GM12878 (cell line): ENCODE results near the gene LRRC7. TPM values are rescaled to one million over a fixed set of nuclear protein-coding genes. Genes with fewer than 3 reads are reported as not detected.

Experiments used
- ATAC-seq: fragments of 200-7000 bp; cut with Tn5 transposase; 3 replicates; pipeline ENCODE4 v1.9.1; 2020; ENCODE audit warnings: mild to moderate bottlenecking, moderate library complexity
- BruUV-seq: library from RNA; stranded (reverse); fragments of 400-500 nt; replicated peaks from 2 replicates; lab custom pipeline; 2021; lab: Mats Ljungman, UMichigan
- CTCF ChIA-PET: fragments of 300-600 bp; sonication (Branson Sonifier 250); formaldehyde crosslinking; extraction: SDS; loops from one replicate; lab custom pipeline; 2021; ENCODE audit warnings: inconsistent platforms; lab: Yijun Ruan, JAX
- POLR2A ChIA-PET: fragments of 350-600 bp; formaldehyde crosslinking; extraction: SDS; loops from one replicate; lab custom pipeline; 2021; ENCODE audit warnings: inconsistent platforms; lab: Charles Lee
- RAD21 ChIA-PET: fragments of 300-600 bp; sonication (Branson Sonifier 250); formaldehyde crosslinking; loops from one replicate; lab custom pipeline; 2023; ENCODE audit warnings: antibody characterized with exemption; ENCODE audit not compliant: unreplicated experiment; lab: Charles Lee
- SMC1A ChIA-PET: fragments of 300-600 bp; sonication (Branson Sonifier 250); formaldehyde crosslinking; loops from one replicate; lab custom pipeline; 2023; ENCODE audit not compliant: unreplicated experiment, uncharacterized antibody; lab: Charles Lee
- DNase-seq: peaks from one replicate; pipeline ENCODE4 v3.0.0-alpha.2; 2011; ENCODE audit warnings: low read depth, low spot score
- FAIRE-seq: peaks from 3 replicates; lab custom pipeline; 2011; peaks lifted over from hg19 to GRCh38; lab: Jason Lieb, UNC
- H2AFZ ChIP-seq: 2 replicates; pipeline ENCODE4 v1.6.0; 2011; ENCODE audit warnings: low read depth, low read length, control low read depth; ENCODE audit not compliant: control insufficient read depth
- H3K27ac ChIP-seq: 2 replicates; pipeline ENCODE4 v1.5.1; 2011; ENCODE audit warnings: control low read depth; ENCODE audit not compliant: control insufficient read depth, insufficient read depth
- H3K27me3 ChIP-seq, 2 experiments: replicated peaks in 1 of 2; 2 replicates each; pipeline versions ENCODE4 v1.6.0 to v1.6.1; 2011; ENCODE audit warnings: low read length in 1 of 2; ENCODE audit not compliant: control insufficient read depth in 2 of 2, insufficient read depth in 2 of 2
- H3K36me3 ChIP-seq, 2 experiments: 2 replicates each; pipeline ENCODE4 v1.5.1; 2011; ENCODE audit warnings: low read length in 1 of 2; ENCODE audit not compliant: control insufficient read depth in 2 of 2, insufficient read depth in 2 of 2
- H3K4me1 ChIP-seq: 2 replicates; pipeline ENCODE4 v1.6.1; 2011; ENCODE audit warnings: mild to moderate bottlenecking, low read length, moderate library complexity, mixed read lengths; ENCODE audit not compliant: control insufficient read depth, insufficient read depth
- H3K4me2 ChIP-seq: 2 replicates; pipeline ENCODE4 v1.6.0; 2011; ENCODE audit warnings: control low read depth; ENCODE audit not compliant: control insufficient read depth, insufficient read depth
- H3K4me3 ChIP-seq: fragments of 200-600 bp; sonication (generic); 2 replicates; pipeline ENCODE4 v1.5.1; 2016
- H3K79me2 ChIP-seq: 2 replicates; pipeline ENCODE4 v1.6.0; 2011; ENCODE audit warnings: low read length; ENCODE audit not compliant: control insufficient read depth, insufficient read depth
- H3K9ac ChIP-seq: 2 replicates; pipeline ENCODE4 v1.8.0; 2011; ENCODE audit warnings: low read length, control low read depth, mixed read lengths; ENCODE audit not compliant: control insufficient read depth, insufficient read depth
- H3K9me3 ChIP-seq: replicated peaks from 3 replicates; pipeline ENCODE4 v1.5.1; 2011; ENCODE audit warnings: mild to moderate bottlenecking, low read length; ENCODE audit not compliant: control insufficient read depth, insufficient read depth
- H4K20me1 ChIP-seq: 2 replicates; pipeline ENCODE4 v1.6.0; 2011; ENCODE audit not compliant: control insufficient read depth, insufficient read depth
- ASH2L ChIP-seq: fragments of 300-600, 200-600 bp; sonication (generic); IDR thresholded peaks from 2 replicates; pipeline ENCODE4 v1.6.1; 2017; ENCODE audit warnings: low read depth, mild to moderate bottlenecking, borderline replicate concordance
- BCL11A ChIP-seq: IDR thresholded peaks from 2 replicates; pipeline ENCODE4 v1.6.1; 2011; ENCODE audit warnings: low read depth, low read length
- CBX3 ChIP-seq: fragments of 200-600 bp; sonication (generic); IDR thresholded peaks from 2 replicates; pipeline ENCODE4 v1.6.1; 2016; ENCODE audit warnings: low read depth, borderline replicate concordance
- CEBPB ChIP-seq, 2 experiments: fragments of 150-350 bp in 1 of 2; IDR thresholded peaks; 2 replicates each; pipeline ENCODE4 v1.6.1; 2012 to 2014; ENCODE audit warnings: low read depth in 2 of 2, low read length in 2 of 2, borderline replicate concordance in 1 of 2, inconsistent platforms in 1 of 2
- MTA3 ChIP-seq: IDR thresholded peaks from 2 replicates; pipeline ENCODE4 v1.6.1; 2012; ENCODE audit warnings: low read length, inconsistent platforms, borderline replicate concordance
- POU2F2 ChIP-seq: IDR thresholded peaks from 3 replicates; pipeline ENCODE4 v1.6.1; 2011; ENCODE audit warnings: low read depth, mild to moderate bottlenecking, low read length, borderline replicate concordance
- RB1 ChIP-seq: fragments of 450-650 bp; formaldehyde crosslinking; IDR thresholded peaks from 2 replicates; pipeline ENCODE4 v1.6.1; 2017; ENCODE audit warnings: mild to moderate bottlenecking, borderline replicate concordance
- SMAD5 ChIP-seq: IDR thresholded peaks from 2 replicates; pipeline ENCODE4 v1.6.1; 2016; ENCODE audit warnings: antibody characterized with exemption, low read depth
- STAT1 ChIP-seq: fragments of 450-650 bp; conservative IDR thresholded peaks from 2 replicates; pipeline ENCODE4 v1.6.1; 2014; ENCODE audit warnings: antibody characterized with exemption, mild to moderate bottlenecking
- SUPT20H ChIP-seq: IDR thresholded peaks from 2 replicates; pipeline ENCODE4 v1.6.1; 2011; ENCODE audit warnings: low read depth, mild to moderate bottlenecking, low read length, moderate library complexity, borderline replicate concordance; ENCODE audit not compliant: control insufficient read depth
- TAF1 ChIP-seq: IDR thresholded peaks from 2 replicates; pipeline ENCODE4 v1.6.1; 2011; ENCODE audit warnings: mild to moderate bottlenecking, low read depth, low read length, borderline replicate concordance
- YY1 ChIP-seq: IDR thresholded peaks from 2 replicates; pipeline ENCODE4 v1.6.1; 2011; ENCODE audit warnings: low read depth, mild to moderate bottlenecking, low read length
- ZSCAN29 ChIP-seq: fragments of 450-650 bp; IDR thresholded peaks from 2 replicates; pipeline ENCODE4 v1.6.1; 2017; ENCODE audit warnings: mild to moderate bottlenecking, moderate library complexity
- WGBS: methylation state at CpG from one replicate; pipeline ENCODE4 v1.1.6; 2016; ENCODE audit warnings: low lambda C conversion rate; ENCODE audit not compliant: insufficient replicate concordance, insufficient coverage; ENCODE audit errors: missing lambda C conversion rate; 5-methylcytosine and 5-hydroxymethylcytosine counted together
- in situ Hi-C: fragments of 300-500 bp; cut with MboI; formaldehyde crosslinking; loops from 9 replicates; pipeline ENCODE4 v1.14.3; 2018; ENCODE audit warnings: mixed read lengths
- intact Hi-C: fragments of 100-400 bp; cut with micrococcal nuclease; formaldehyde crosslinking; loops from one replicate; pipeline ENCODE4 v1.14.2; 2022; ENCODE audit not compliant: unreplicated experiment
- polyA plus RNA-seq, 11 experiments: library from polyadenylated mRNA; depleted of rRNA in 4 of 11; unstranded in 6 of 11; stranded (reverse) in 5 of 11; fragments of >200 nt; fragmentation: Nextera tagmentation in 4 of 11; fragmentation: Illumina TruSeq in 1 of 11; extraction: Ambion mirVana in 4 of 11; extraction: Trizol in 1 of 11; gene quantifications; 1 replicate in 1 of 11; 2 replicates in 10 of 11; pipeline versions ENCODE4 v1.2.1 to v1.2.3, GENCODE V29; 2011 to 2016; ENCODE audit warnings: inconsistent platforms in 2 of 11, missing spikeins in 2 of 11, low read depth in 1 of 11
- total RNA-seq, 4 experiments: library from RNA; depleted of rRNA in 3 of 4; stranded (reverse); fragments of >200 nt in 3 of 4; fragmentation: Illumina TruSeq in 1 of 4; extraction: Trizol in 1 of 4; gene quantifications; 2 replicates each; pipeline versions ENCODE4 v1.2.1 to v1.2.3, GENCODE V29; 2013 to 2021
- TF ChIP-seq, protein P1 (sequence below): IDR thresholded peaks from 2 replicates; pipeline ENCODE4 v1.6.1; 2012; ENCODE audit warnings: improper control_type of control experiment, low read depth, low read length; ENCODE audit not compliant: insufficient replicate concordance
- TF ChIP-seq, protein P2 (sequence below): IDR thresholded peaks from 2 replicates; pipeline ENCODE4 v1.6.1; 2011; ENCODE audit warnings: low read depth, low read length, improper control_type of control experiment, borderline replicate concordance

The LRRC7 gene
- total and polyA plus RNA-seq, 10 of the 15 experiments (the other 5 are each of a cell fraction or from before 2014, with no cell fraction given) = 0.05 to 1.4 (median 0.24) TPM; not detected in 5

DNA sequence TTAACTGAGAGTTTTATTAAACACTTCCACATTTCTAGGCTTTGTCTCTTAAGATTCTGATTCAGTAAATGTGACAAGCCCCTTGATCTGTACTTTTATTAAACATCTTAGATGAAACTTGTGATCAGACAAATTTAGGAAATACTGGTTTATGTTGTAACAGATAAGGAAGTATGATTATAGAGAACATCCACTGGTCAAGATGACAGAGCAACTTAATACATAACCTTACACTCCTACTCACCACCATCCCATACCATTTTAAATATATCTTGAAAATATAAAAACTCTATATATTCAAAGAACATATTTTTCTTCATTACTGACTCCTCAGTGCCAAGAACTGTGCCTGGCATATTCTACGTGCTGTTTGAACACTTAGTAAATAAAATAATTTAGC is 420.2 kb downstream of the LRRC7 start:
- WGBS = 0% methylated on average over 1 of the region's 1 CpG
- H4K20me1 ChIP-seq = no peaks in the 10 kb centered on the region
- ATAC-seq (no peak), DNase-seq (no peak), FAIRE-seq (no peak)
- no peak overlapping the region for H3K4me2 ChIP-seq
- SMC1A ChIA-PET = interaction anchor here (1.6 kb wide), 1 partner anchor 11 kb away, joined by 4 read pairs; no protein-coding TSS in a partner anchor
- H3K27ac ChIP-seq = no peak overlapping the region
- H2AFZ ChIP-seq = no peak overlapping the region
- CTCF ChIA-PET = interaction anchor here (1.7 kb wide), 1 partner anchor 116 kb away, joined by 3 read pairs; no protein-coding TSS in a partner anchor
- H3K79me2 ChIP-seq = no peaks in the 10 kb centered on the region
- RAD21 ChIA-PET = no interaction called here
- H3K9me3 ChIP-seq = no peaks in the 10 kb centered on the region
- POLR2A ChIA-PET = no interaction called here
- no TSS peak for BruUV-seq
- no peaks in the 10 kb centered on the region for H3K36me3 ChIP-seq
- no peak overlapping the region for H3K4me3 ChIP-seq
- H3K9ac ChIP-seq = no peak overlapping the region
- no peaks in the 10 kb centered on the region for H3K27me3 ChIP-seq
- TF ChIP-seq, protein P1, sequence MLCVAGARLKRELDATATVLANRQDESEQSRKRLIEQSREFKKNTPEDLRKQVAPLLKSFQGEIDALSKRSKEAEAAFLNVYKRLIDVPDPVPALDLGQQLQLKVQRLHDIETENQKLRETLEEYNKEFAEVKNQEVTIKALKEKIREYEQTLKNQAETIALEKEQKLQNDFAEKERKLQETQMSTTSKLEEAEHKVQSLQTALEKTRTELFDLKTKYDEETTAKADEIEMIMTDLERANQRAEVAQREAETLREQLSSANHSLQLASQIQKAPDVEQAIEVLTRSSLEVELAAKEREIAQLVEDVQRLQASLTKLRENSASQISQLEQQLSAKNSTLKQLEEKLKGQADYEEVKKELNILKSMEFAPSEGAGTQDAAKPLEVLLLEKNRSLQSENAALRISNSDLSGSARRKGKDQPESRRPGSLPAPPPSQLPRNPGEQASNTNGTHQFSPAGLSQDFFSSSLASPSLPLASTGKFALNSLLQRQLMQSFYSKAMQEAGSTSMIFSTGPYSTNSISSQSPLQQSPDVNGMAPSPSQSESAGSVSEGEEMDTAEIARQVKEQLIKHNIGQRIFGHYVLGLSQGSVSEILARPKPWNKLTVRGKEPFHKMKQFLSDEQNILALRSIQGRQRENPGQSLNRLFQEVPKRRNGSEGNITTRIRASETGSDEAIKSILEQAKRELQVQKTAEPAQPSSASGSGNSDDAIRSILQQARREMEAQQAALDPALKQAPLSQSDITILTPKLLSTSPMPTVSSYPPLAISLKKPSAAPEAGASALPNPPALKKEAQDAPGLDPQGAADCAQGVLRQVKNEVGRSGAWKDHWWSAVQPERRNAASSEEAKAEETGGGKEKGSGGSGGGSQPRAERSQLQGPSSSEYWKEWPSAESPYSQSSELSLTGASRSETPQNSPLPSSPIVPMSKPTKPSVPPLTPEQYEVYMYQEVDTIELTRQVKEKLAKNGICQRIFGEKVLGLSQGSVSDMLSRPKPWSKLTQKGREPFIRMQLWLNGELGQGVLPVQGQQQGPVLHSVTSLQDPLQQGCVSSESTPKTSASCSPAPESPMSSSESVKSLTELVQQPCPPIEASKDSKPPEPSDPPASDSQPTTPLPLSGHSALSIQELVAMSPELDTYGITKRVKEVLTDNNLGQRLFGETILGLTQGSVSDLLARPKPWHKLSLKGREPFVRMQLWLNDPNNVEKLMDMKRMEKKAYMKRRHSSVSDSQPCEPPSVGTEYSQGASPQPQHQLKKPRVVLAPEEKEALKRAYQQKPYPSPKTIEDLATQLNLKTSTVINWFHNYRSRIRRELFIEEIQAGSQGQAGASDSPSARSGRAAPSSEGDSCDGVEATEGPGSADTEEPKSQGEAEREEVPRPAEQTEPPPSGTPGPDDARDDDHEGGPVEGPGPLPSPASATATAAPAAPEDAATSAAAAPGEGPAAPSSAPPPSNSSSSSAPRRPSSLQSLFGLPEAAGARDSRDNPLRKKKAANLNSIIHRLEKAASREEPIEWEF = no peak
- no peak for TF ChIP-seq RB1
- no peak for TF ChIP-seq POU2F2
- no peak for TF ChIP-seq CEBPB (IDR thresholded peaks at IDR 0.05; ENCODE audit: borderline replicate concordance in 1 of 2, low read depth in 2 of 2, low read length in 2 of 2)
- no peak for TF ChIP-seq ASH2L
- TF ChIP-seq BCL11A = no peak
- no peak for TF ChIP-seq MTA3
- TF ChIP-seq ZSCAN29 = no peak
- no peak for TF ChIP-seq SUPT20H
- no peak for TF ChIP-seq STAT1
- TF ChIP-seq, protein P2, sequence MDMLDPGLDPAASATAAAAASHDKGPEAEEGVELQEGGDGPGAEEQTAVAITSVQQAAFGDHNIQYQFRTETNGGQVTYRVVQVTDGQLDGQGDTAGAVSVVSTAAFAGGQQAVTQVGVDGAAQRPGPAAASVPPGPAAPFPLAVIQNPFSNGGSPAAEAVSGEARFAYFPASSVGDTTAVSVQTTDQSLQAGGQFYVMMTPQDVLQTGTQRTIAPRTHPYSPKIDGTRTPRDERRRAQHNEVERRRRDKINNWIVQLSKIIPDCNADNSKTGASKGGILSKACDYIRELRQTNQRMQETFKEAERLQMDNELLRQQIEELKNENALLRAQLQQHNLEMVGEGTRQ = no peak
- TF ChIP-seq YY1 = no peak
- no peak for TF ChIP-seq TAF1
- TF ChIP-seq SMAD5 = no peak
- TF ChIP-seq CBX3 = no peak
- in situ Hi-C loops (no loop called here), intact Hi-C loops (no loop called here)
- no peaks in the 10 kb centered on the region for H3K4me1 ChIP-seq
